Measurements from ENCODE around the gene XIRP2.

- TF ChIP-seq POLR2A (IDR thresholded peaks at IDR 0.05) (no peak), CTCF (IDR thresholded peaks at IDR 0.05) (no peak), EP300 (IDR thresholded peaks at IDR 0.05) (no peak)
Observed at GRCh38 chr2:167181134-167181533, 292.9 kb downstream of the XIRP2 start.
